Hepatocyte (in vitro differentiated cells): ENCODE data around the gene RUNX1.

ENCODE experiments used
- CTCF ChIP-seq: fragments of 200-600 bp; sonication (generic); IDR thresholded peaks from 2 replicates; pipeline ENCODE4 v1.5.1; 2016; ENCODE audit warnings: antibody characterized with exemption, mild to moderate bottlenecking; ENCODE audit not compliant: poor library complexity
- EZH2 ChIP-seq: fragments of 200-600 bp; sonication (generic); IDR thresholded peaks from 2 replicates; pipeline ENCODE4 v1.6.1; 2016; ENCODE audit warnings: antibody characterized with exemption, mild to moderate bottlenecking, borderline replicate concordance
- EZH2phosphoT487 ChIP-seq: fragments of 200-600 bp; sonication (generic); IDR thresholded peaks from one replicate; pipeline ENCODE4 v1.6.1; 2018; ENCODE audit warnings: antibody characterized with exemption, mild to moderate bottlenecking, low read depth, moderate library complexity; ENCODE audit not compliant: unreplicated experiment, severe bottlenecking

- peak; percentile 69 for TF ChIP-seq CTCF
- TF ChIP-seq EZH2 = no peak
- no peak for TF ChIP-seq EZH2phosphoT487
Measured at GRCh38 chr21:34889676-34890469, 159.2 kb downstream of the RUNX1 start.
